HTERT RPE-1 (cell line): ENCODE results near the gene SH3RF3.

Experiments used
- in situ Hi-C: fragments of 300-500 bp; cut with MboI; formaldehyde crosslinking; loops from 4 replicates; pipeline ENCODE4 v1.14.3; 2020; ENCODE audit warnings: low sequenced_read_pairs

SH3RF3 gene

DNA sequence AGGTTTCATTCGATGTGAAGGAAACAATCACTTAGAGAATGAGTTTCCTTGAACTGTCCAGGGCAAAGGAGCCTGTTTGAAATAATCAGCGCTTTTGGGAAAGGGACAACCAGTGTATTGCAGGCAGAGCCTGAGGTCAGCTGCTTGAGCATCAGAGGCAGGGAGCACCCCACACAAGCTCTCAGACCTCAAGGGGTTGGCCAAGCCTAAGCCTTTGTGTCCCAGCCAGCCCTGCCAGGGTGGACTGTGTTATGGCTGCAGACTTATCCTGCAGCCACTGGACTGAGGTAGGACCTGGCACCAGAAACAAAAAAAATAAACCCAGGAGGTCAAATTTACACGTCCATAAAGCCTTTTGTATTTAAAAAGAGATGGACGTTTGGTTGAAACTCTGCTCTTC is 256.5 kb downstream of the SH3RF3 start:
- in situ Hi-C loops, result no loop called here

DNA sequence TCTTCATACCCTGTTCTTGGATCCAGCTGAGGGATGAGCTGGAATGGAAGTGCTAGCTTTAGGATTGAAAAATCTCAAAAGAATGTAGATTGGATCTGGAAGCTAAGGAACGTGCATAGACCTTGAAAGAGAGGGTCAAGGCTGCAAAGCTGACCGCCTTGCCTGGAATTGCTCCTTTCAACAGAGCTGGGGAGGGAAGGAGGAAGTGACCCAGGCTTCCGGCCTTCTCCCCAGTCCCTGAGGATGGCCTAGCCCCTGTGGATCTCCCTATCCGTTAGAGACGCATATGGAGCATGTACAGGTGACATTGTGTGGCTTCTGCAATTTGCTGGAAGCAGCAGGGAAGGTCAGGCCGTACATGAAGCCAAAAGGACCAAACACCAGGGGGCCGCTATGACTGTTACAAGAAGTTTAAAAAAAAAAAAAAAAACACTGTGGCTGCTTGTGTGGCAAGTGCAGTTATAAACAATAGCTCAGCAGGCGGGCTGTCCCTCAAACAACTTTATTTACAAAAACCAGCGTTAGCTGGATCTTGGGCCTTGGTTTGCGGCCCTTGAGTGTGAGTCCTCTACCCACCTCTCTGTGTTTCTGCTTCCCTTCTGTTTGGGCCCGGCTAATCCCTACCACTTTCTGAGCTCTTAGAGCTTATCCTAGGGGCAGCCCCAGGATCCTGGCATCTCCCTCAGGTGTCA is 257.1 kb downstream of the SH3RF3 start:
- in situ Hi-C loops, result no loop called here

DNA sequence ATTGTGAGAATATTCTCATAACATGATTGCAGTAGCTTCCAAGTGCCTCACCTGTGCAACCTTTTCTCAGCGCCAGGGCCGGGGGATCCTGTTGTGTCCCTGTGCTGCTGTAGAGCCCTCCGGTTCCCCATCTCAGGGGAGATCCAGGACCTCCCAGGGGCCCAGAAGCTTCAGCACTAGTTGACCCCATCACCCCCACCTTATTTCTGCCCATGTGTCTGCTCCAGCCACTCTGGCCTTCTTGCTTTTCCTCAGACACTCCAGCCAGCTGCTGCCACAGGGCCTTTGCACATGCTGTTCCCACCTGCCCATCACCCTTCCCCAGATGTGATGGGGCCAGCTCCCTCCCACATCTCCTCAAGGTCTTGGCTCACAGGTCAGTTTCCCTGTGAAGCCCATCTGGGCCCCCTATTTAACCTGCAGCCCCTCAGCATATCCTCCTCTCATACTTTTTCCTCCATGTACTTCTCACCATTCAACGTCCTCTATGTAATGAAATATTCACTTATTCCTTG is 258.3 kb downstream of the SH3RF3 start:
- in situ Hi-C loops, result no loop called here

DNA sequence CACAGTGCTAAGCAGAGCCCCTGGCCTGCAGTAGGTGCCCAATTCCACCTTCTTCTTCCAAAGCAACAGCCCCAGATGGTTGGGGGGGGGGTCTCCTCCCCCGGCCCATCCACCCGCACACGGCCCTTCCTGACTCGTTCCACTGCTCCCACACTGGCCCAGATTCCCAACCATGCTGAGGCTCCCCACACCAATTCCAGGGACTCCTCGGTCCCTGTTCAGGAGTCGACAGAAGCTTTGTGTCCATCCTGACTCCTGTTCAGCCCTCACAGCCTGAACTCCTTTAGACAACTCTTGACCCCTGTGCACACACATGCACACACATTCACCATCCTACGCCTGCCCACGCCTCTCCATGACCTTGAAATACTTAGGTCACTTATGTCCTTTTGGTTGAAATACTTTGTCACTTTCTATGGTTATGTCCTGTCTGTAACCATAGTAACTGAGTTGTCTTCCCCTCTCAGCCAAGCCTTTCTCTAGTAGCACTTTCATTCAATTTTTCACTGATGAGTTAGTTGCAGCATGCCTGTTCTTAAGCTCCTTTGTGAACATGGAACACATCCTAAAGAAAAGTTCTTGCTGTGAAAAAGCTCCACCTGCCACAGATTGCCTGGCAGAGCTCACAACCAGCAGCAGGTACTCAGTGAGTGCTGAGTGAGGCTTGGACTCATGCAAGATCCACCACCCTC is 258.9 kb downstream of the SH3RF3 start:
- in situ Hi-C loops, result no loop called here

DNA sequence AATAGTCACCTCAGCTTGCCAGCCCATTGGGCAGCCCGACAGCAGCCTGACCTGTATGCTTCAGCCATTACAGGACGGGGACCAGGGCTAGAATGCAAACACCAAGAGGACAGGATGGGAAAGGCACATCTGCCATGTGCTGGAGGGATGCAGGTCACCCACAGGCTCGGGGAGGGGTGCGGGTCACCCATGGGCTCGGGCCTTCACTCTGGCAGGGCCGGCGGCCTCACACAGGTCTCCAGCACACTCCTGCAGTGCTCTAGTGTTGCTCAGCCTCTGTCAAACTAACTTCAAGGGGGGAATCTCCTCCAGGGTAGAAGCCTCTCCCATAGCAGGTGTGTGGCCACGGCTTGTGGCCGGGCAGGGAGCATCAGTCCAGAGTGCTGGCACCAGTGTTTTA is 262.2 kb downstream of the SH3RF3 start:
- in situ Hi-C loops, result no loop called here

DNA sequence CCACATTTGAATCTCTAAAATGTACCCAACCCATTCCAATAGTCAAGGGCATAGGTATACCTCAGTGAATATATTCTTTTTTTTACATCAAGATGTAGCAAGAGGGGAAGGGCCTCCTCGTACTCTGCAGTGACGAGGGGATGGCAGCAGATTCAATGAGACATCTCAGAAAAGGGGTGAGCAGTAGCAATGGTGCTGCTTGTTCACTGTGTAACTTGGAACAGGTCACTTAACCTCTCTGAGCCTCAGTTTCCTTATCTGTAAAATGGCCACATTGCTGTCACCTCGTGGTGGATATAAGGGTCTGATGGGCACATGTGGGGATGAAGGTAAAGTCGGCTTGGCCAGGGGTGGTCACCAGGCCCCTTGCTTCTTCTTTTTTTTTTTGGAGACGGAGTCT is 263.1 kb downstream of the SH3RF3 start:
- in situ Hi-C loops, result no loop called here

DNA sequence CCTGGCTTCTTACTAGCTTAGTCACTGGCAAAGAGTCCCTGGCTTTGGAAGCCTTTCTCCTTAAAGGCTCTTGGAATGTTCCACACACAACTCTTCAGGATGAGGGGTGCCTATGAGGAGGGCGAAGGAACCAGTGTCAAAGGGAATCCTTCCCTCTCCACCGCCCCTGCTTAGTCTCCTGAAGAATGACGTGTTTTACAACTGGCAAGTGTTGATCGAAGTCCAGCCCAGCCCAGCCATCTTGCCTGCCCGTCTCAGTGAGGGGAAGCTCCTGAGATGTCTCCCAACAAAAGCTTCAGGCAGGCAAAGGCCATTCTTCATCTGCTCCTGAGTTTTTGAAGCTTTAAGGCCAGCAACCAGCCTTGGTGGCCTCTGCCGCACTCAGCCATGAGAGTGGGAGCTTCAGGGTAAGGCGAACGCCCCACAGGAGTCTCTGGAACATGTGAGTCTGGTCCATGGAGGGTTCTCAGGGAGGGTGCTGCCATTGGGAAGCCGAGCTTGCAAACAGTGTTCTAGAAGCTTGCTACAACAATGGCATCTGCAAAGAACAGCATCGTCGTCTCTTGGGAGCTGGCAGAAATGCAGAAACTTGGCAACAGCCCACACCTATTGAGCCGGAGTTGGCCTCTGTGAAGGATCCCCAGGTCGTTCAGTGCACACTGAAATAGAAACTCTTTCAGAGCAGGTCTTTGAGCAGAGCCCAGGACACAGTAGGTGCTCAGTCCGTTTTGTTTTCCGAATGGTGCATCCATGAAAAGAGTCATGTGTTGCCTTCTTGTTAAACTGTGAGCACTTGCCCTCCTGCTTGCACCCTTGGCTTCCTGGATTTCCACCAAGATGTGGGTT is 264.0 kb downstream of the SH3RF3 start:
- in situ Hi-C loops, result no loop called here

DNA sequence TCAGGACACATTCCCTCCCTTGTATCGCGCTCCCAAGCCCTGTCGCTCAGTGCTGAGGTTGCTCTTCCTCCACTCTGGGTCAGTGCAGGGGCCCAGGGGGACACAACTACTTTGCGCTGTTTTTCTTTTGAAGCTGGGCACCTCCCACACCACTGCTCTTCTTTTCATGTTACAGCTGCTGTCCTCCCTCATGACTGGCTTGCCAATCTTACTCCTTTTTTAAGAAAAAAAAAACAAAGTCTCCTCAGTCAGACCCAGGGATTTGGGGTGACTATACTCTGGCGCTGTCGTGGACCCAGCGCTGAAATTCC is 264.6 kb downstream of the SH3RF3 start:
- in situ Hi-C loops, result no loop called here

DNA sequence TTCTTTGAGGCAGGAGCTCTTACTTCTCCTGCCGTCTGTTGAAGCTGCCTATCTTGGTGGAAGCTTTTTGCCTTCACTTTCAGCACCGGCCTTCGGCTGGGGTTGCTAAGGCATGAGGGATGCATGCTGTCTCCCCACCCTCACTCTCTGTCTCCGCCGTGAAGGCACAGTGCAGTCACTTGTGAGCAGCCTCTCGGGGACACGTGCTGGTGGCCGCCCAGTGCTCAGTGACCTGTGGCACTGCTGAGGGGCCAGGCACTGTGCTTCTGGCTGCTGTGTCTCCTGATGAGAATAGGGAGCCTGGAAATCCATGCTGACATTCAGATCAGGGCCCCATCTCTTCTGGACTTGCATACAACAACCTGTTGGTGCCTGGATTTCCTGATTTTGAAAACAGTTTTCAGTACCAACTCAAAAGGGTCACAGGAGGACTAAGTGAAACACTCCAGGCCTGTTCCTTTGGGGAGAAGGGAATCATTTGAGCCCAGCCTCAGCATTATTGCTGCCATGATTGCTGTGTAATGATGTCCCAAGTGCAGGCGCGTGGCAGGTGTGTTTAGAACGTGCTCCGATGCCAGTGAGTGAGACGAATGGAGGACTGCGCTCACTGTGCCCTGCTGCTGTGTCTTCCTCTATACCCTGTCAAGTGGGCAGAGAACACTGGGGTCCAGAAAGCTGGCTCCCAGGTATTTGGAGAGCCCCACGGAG is 266.6 kb downstream of the SH3RF3 start:
- in situ Hi-C loops, result no loop called here

DNA sequence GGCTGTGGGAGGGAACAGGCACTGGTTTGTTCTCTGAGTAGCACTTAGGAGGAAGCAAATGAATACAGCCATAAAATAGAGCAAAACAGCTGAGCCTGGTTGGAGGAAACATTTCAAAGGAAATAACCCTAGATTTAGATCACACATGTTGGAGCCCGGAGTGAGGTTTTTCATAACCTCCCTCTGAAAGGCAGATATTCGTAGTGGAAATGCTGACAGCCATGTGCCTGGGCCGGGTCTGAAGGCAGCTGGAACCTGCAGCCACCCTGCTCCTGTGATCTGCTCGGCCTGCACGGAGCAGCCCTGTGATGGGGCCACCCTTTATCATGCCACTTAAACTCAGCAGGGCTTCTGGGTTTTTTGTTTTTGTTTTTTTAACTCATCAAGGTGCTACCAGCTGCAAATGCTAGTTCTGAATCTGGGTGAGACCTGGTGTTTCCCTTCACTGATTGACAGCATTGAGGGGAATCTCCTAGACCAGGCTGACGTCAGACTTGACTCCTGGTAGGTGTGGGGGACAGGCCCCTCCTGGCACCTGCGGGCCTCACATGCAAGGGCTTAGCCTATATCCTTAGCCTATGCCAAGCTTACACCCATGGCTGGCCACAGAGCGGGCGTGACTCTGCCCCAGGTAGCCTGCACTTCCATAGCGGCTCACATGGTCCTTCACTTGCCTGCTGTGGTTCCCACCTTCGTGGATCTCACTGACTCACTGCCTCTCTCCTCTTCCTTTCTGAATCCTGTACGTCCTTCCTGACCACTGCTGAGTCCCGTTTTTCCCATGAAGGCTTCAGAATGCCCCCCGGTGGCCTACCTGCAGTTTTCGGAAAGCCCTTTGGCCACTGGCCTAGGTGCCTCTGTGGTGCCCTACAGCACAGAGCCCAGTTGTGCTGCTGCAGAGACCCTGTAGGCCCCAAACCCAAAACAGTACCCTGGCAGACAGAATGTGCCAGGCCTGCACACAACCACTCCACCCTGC is 267.5 kb downstream of the SH3RF3 start:
- in situ Hi-C loops, result no loop called here

DNA sequence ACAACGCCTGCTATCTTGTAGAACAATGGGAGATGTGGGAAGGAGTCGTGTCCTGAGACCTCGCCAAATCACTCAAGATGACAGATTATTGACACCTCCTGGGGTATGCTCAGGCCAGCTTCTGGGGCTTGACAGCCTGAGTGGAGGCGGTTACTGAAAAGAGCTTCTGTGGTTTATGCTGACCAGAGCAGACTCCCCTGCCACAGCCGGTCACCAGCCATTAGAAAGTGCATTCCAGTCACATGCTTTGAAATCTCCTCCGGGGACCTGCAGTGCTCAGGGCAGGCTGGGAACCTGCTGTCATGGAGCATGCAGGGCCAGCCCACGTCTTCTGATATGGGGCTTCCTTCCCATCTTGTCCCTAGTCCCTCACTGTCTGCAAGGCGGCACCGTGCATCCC is 268.9 kb downstream of the SH3RF3 start:
- in situ Hi-C loops, result no loop called here

DNA sequence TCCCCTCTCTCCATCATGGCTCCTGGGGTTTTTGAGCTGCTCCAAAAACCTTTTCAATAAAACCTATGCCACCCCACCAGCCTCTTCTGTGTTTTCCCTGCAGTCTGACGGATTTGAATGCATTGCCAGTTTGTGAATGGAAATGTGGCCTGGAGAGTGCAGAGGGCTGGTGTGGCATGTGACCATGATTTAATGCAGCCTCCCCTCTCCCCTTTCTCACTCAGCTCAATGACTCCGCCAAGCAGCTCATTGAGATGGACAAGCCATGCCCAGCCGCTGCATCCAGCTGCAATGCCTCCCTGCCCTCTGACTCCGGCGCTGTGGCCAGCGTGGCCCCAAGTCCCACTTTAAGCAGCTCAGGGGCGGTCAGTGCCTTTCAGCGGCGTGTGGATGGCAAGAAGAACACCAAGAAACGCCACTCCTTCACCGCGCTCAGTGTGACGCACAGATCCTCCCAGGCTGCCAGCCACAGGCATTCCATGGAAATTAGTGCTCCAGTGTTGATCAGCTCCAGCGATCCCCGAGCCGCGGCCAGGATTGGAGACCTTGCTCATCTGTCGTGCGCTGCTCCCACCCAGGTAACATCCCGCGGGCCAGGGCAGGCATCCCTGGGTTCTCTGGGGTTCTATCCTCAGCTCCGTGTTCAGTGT is 269.5 kb downstream of the SH3RF3 start:
- in situ Hi-C loops, result no loop called here

DNA sequence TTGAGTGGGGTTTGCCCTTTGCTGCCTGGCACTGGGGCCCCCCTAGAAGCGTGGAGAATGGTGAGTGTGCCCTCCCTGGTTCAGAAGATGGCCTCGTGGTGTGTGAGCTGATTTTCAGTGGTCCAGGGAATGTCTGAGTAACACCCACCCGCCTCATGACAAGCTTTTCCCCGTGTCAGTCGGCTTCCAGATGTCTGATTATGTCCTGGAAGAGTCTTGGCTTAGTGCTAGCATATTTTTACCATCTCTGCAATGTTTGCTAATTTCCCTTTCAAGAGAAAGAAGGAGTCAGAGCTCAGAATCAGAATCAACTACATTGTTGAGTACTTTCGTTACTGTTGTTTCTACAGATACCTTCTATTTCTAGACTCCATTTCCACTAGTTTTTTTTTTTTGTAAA is 270.1 kb downstream of the SH3RF3 start:
- in situ Hi-C loops, result no loop called here

DNA sequence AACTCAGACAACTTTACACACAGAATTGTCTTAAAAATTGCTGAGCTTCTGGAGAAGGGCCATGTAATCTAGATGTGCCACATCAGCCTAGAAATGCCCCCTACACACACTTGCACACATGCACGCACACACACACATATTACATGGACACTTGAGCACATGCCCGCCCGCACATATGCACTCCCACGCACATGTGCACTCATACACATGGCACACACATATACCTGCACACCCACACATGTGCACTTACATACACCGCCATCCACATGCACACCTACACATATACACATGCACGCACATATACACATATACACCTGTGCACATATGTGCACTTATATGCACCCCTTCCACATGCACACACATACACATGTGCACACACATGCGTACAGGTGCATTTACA is 271.1 kb downstream of the SH3RF3 start:
- in situ Hi-C loops, result no loop called here

DNA sequence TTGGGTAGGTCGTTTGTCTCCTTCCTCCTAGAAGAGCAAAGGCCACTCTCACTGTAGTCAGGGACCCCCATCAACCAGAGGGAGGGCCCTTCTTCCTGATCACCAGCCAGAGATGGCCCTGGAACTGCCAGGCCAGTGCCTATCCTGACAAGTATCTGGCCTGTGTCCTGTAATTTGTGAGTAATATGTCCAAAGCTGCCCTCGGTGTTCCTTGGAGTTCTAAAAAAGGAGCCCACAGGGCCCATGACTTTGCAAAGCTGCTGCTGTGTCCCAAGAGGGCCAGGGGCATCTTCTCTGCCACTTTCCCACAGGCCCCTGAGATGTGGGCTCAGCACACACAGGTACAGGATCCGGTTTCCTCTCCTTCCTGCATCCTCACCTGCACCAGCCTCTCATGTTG is 272.4 kb downstream of the SH3RF3 start:
- in situ Hi-C loops, result no loop called here

DNA sequence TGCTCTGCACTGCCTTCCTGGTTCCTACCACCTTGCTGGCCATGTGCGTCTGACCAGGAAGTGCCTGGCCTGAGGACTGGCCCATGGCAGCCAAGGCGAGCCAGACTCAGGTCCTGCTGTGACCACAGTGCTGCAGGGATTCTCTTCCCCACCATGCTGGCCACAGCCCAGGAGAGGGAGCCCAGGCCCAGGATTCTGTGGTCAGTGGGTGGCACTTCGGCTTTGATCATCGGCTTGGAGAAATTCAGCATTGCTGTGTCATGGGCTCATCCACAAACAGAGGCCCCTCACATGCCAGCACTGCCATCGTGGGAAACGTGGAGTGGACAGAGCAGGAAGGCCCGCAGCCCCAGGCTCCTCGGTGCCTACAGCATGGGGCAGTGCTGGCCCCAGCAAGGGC is 273.2 kb downstream of the SH3RF3 start:
- in situ Hi-C loops, result no loop called here

DNA sequence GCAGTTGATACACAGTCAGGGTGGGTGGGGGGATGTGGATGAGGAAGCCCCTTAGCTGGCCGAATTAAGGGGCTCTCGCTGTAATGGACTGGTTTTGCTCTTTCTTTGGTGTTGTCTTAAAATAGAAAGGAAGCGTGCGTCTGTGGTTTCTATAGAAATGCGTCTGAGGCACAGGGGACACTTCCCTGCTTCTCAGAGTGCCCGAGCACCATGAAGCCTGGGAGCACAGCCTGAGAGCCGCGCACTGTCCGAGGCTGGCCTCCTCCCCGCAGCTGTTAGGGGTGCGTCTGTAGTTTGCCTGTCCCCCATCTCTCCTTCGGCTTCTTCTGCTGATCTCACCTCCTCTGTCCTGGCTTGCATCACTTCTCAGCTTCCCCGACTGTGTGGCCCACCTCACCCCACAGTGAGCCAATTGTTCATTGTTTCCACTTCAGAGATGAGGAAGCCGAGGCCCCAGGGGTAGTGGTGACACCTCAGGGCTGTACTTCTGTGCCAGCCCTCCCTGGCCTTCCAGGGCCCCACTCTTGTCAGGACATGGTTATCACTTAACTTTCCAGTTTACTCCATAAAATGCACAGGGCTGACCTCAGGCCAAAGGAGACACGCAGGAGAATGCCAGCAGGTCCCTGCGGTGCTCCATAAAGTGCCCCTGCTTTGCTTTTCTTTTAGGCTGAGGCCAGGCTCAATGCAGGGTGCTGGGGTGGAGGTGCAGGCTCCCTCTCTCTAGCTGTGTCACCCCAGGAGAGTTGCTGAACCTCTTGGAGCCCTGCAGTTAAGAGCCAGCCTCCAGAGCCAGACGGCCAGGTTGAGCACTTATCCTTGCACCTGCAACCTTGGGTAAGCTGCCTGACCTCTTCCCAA is 274.2 kb downstream of the SH3RF3 start:
- in situ Hi-C loops, result no loop called here

DNA sequence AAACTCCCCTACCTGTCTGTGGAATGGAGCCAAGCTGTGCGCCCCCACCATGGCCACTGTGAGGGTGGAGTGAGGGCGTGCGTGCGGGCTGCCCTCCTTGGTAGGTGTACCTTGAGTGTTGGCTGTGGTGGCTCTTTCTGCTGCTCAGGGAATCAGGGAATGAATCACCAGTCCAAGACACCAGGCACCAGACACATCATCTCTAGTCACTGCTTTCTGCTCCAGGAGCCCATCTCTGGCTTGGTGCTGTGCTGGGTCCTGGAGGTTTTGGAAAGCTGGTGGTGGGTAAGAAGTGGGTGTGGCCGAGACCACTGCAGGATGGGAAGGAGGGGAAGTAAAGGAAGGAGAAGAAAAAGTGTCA is 274.8 kb downstream of the SH3RF3 start:
- in situ Hi-C loops, result no loop called here

DNA sequence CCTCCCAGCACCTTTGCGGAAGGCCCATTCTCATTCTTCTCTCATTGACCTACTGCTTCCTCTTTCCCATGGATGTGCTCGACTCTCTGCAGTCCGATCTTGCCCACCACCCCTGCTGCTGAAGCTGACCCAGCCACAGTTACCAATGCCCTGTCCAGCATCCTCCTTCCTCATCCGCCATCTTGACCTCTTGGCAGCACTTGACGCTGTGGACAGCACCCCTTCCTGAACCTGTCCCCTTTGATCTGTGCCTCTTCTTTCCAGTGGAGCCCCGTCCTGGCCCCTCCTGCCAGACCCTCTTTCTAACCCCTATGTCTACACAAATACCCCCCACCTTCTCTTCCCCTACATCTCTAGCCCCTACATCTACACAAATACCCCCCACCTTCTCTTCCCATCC is 275.7 kb downstream of the SH3RF3 start:
- in situ Hi-C loops, result no loop called here
